Ovary (tissue), 3 donors: ENCODE data around the gene CBFB.

ENCODE experiments used
- POLR2A ChIP-seq: fragments of 450-650 bp; IDR thresholded peaks from one replicate; pipeline ENCODE4 v1.6.1; 2017; ENCODE audit warnings: antibody characterized with exemption, mild to moderate bottlenecking, moderate library complexity
- TF ChIP-seq, protein P1 (sequence below), 3 donors: fragments of 450-650 bp in 2 of 3; fragments of 200-600 bp in 1 of 3; IDR thresholded peaks; one replicate each; pipeline versions ENCODE4 v1.5.1 to v1.8.0; 2016 to 2022; ENCODE audit warnings: antibody characterized with exemption in 3 of 3, mild to moderate bottlenecking in 1 of 3
- donor health status: DM: no; HTN: no; CAD: no.

DNA sequence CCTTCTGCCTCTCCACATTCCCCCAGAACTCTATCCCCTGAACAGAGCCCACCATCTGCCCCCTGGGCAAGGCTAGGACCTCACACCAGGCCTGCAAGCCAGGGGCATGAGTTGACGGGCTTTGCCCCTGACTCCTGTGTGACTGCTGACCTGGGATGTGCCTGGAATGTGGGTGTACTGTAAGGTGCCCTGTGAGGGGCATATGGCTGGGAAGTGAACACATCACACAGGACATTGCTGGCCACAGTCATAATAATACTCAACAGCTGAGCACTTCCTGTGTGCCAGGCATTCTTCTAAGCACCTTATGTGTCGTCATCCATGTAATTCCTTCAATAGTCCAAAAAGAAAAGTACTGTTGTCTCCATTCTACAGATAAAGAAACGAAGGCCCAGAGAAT lies 27.2 kb upstream of the CBFB start:
- TF ChIP-seq, protein P1, sequence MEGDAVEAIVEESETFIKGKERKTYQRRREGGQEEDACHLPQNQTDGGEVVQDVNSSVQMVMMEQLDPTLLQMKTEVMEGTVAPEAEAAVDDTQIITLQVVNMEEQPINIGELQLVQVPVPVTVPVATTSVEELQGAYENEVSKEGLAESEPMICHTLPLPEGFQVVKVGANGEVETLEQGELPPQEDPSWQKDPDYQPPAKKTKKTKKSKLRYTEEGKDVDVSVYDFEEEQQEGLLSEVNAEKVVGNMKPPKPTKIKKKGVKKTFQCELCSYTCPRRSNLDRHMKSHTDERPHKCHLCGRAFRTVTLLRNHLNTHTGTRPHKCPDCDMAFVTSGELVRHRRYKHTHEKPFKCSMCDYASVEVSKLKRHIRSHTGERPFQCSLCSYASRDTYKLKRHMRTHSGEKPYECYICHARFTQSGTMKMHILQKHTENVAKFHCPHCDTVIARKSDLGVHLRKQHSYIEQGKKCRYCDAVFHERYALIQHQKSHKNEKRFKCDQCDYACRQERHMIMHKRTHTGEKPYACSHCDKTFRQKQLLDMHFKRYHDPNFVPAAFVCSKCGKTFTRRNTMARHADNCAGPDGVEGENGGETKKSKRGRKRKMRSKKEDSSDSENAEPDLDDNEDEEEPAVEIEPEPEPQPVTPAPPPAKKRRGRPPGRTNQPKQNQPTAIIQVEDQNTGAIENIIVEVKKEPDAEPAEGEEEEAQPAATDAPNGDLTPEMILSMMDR (IDR thresholded peaks at IDR 0.05) = no peak
- no peak for TF ChIP-seq POLR2A
